HepG2 (cell line): ENCODE measurements around the gene CCL3. TPM values are rescaled to one million over a fixed set of nuclear protein-coding genes. Genes with fewer than 3 reads are reported as not detected.

ENCODE experiments used
- ATAC-seq: fragments of 200-7000 bp; cut with Tn5 transposase; 3 replicates; pipeline ENCODE4 v1.9.1; 2020; ENCODE audit warnings: mild to moderate bottlenecking, moderate library complexity
- BruUV-seq: library from RNA; stranded (reverse); fragments of 400-500 nt; replicated peaks from 2 replicates; lab custom pipeline; 2021; lab: Mats Ljungman, UMichigan
- CTCF ChIA-PET: fragments of 300-600 bp; formaldehyde crosslinking; extraction: SDS; loops from one replicate; lab custom pipeline; 2021; ENCODE audit warnings: low total read pairs, inconsistent platforms, low intra/inter-chr PET ratio; lab: Yijun Ruan, JAX
- POLR2A ChIA-PET: fragments of 350-600 bp; sonication (Branson Sonifier 250); formaldehyde crosslinking; loops from one replicate; lab custom pipeline; 2020; ENCODE audit warnings: antibody characterized with exemption, inconsistent platforms; lab: Yijun Ruan, JAX
- DNase-seq: peaks from one replicate; pipeline ENCODE4 v3.0.0-alpha.2; 2015; ENCODE audit warnings: low spot score
- FAIRE-seq: peaks from 3 replicates; lab custom pipeline; 2011; peaks lifted over from hg19 to GRCh38; lab: Jason Lieb, UNC
- H2AFZ ChIP-seq: one replicate; pipeline ENCODE4 v1.6.1; 2011; ENCODE audit warnings: low read length, inconsistent platforms
- H3K27ac ChIP-seq: fragments of 300-600 bp; 3 replicates; pipeline ENCODE4 v1.8.0; 2011; ENCODE audit warnings: mixed run types, mild to moderate bottlenecking, mixed read lengths, low read length, inconsistent platforms; ENCODE audit not compliant: insufficient read depth; ENCODE audit errors: extremely low read length
- H3K27me3 ChIP-seq, 2 experiments: fragments of 200-600 bp in 1 of 2; 2 replicates in 1 of 2; 3 replicates in 1 of 2; pipeline versions ENCODE4 v1.6.0 to v1.8.0; 2011; ENCODE audit warnings: low read length in 2 of 2, mild to moderate bottlenecking in 2 of 2, moderate library complexity in 2 of 2, inconsistent platforms in 1 of 2; ENCODE audit not compliant: insufficient read depth in 2 of 2, control insufficient read depth in 1 of 2
- H3K36me3 ChIP-seq, 2 experiments: fragments of 200-600 bp in 1 of 2; replicated peaks in 1 of 2; 2 replicates in 1 of 2; 3 replicates in 1 of 2; pipeline versions ENCODE4 v1.5.1 to v1.8.0; 2011; ENCODE audit warnings: low read length in 2 of 2, inconsistent platforms in 1 of 2; ENCODE audit not compliant: insufficient read depth in 2 of 2, control insufficient read depth in 1 of 2
- H3K4me1 ChIP-seq: 2 replicates; pipeline ENCODE4 v1.5.1; 2012; ENCODE audit warnings: low read length, inconsistent platforms; ENCODE audit not compliant: insufficient read depth
- H3K4me2 ChIP-seq: 2 replicates; pipeline ENCODE4 v1.6.0; 2011; ENCODE audit warnings: low read depth, low read length, inconsistent platforms
- H3K4me3 ChIP-seq, 3 experiments: fragments of 200-600 bp in 1 of 3; sonication (generic), shearing (Covaris generic) in 1 of 3; replicated peaks in 1 of 3; 2 replicates each; pipeline ENCODE4 v1.5.1; 2011 to 2016; ENCODE audit warnings: low read length in 3 of 3, inconsistent platforms in 2 of 3, low read depth in 2 of 3, mild to moderate bottlenecking in 2 of 3, control low read depth in 1 of 3, mixed read lengths in 1 of 3; ENCODE audit not compliant: insufficient read depth in 1 of 3
- H3K79me2 ChIP-seq: one replicate; pipeline ENCODE4 v1.6.1; 2011; ENCODE audit warnings: low read length, inconsistent platforms; ENCODE audit not compliant: insufficient read depth
- H3K9ac ChIP-seq: 2 replicates; pipeline ENCODE4 v1.6.0; 2011; ENCODE audit warnings: mild to moderate bottlenecking, low read depth, low read length, inconsistent platforms; ENCODE audit not compliant: insufficient read depth
- H3K9me3 ChIP-seq: 2 replicates; pipeline ENCODE4 v1.5.1; 2012; ENCODE audit warnings: mild to moderate bottlenecking, low read length
- H4K20me1 ChIP-seq: 2 replicates; pipeline ENCODE4 v1.6.0; 2011; ENCODE audit warnings: inconsistent platforms, mild to moderate bottlenecking, low read length, moderate library complexity; ENCODE audit not compliant: insufficient read depth
- ATF7-NPFF ChIP-seq: sonication (generic); formaldehyde crosslinking; IDR thresholded peaks from 2 replicates; pipeline ENCODE4 v1.8.1; 2023; ENCODE audit warnings: mild to moderate bottlenecking, low read depth, missing genetic modification reagents, moderate library complexity
- IKZF5 ChIP-seq: IDR thresholded peaks from 2 replicates; pipeline ENCODE4 v1.6.1; 2018; ENCODE audit warnings: missing genetic modification reagents, mild to moderate bottlenecking, missing compliant biosample characterization
- NRL ChIP-seq: sonication (generic); formaldehyde crosslinking; IDR thresholded peaks from 2 replicates; pipeline ENCODE4 v1.5.0; 2020; ENCODE audit warnings: missing genetic modification reagents, mild to moderate bottlenecking, moderate library complexity, borderline replicate concordance
- PCBP1 ChIP-seq: fragments of 200-400 bp; formaldehyde crosslinking; IDR thresholded peaks from 2 replicates; pipeline ENCODE4 v1.6.1; 2017; ENCODE audit warnings: mild to moderate bottlenecking, low read depth, low read length, borderline replicate concordance
- TIGD3 ChIP-seq: sonication (generic); formaldehyde crosslinking; IDR thresholded peaks from 2 replicates; pipeline ENCODE4 v1.5.1; 2020; ENCODE audit warnings: mild to moderate bottlenecking, missing genetic modification reagents, borderline replicate concordance
- TRAFD1 ChIP-seq: sonication (generic); formaldehyde crosslinking; IDR thresholded peaks from 2 replicates; pipeline ENCODE4 v1.5.1; 2020; ENCODE audit warnings: missing genetic modification reagents, mild to moderate bottlenecking, borderline replicate concordance
- ZNF12 ChIP-seq: sonication (generic); formaldehyde crosslinking; IDR thresholded peaks from 2 replicates; pipeline ENCODE4 v1.5.0; 2020; ENCODE audit warnings: missing genetic modification reagents
- ZNF615 ChIP-seq: sonication (generic); formaldehyde crosslinking; IDR thresholded peaks from 2 replicates; pipeline ENCODE4 v1.5.0; 2020; ENCODE audit warnings: mild to moderate bottlenecking, missing genetic modification reagents, borderline replicate concordance
- ZNF781 ChIP-seq: sonication (generic); formaldehyde crosslinking; IDR thresholded peaks from 2 replicates; pipeline ENCODE4 v1.5.1; 2020; ENCODE audit warnings: borderline replicate concordance, mild to moderate bottlenecking, missing genetic modification reagents; ENCODE audit errors: not compliant biosample characterization
- in situ Hi-C: cut with HindIII; loops from 2 replicates; pipeline ENCODE4 v1.10.0; 2017; ENCODE audit warnings: low pct_unique_long_range_greater_than_20kb; ENCODE audit not compliant: extremely low pct_ligation_motif_present
- intact Hi-C: fragments of 100-400 bp; cut with micrococcal nuclease; formaldehyde crosslinking; loops from one replicate; pipeline ENCODE4 v1.10.0; 2022; ENCODE audit not compliant: unreplicated experiment
- polyA plus RNA-seq, 8 experiments: library from polyadenylated mRNA; depleted of rRNA in 3 of 8; stranded (reverse) in 7 of 8; unstranded in 1 of 8; fragments of >200 nt; fragmentation: Illumina TruSeq in 4 of 8; extraction: Trizol in 4 of 8; gene quantifications; 2 replicates each; pipeline versions ENCODE4 v1.2.1 to v1.2.3, GENCODE V29; 2011 to 2016; ENCODE audit warnings: low read depth in 4 of 8, missing spikeins in 1 of 8, mixed read lengths in 1 of 8; ENCODE audit not compliant: insufficient read depth in 1 of 8
- total RNA-seq, 5 experiments: library from RNA; depleted of rRNA; stranded (reverse); fragments of >200 nt; fragmentation: Illumina TruSeq; extraction: Trizol; gene quantifications; 2 replicates each; pipeline ENCODE4 v1.2.3, GENCODE V29; 2016; ENCODE audit warnings: low read depth in 1 of 5

Gene CCL3
- total and polyA plus RNA-seq, 2 of the 13 experiments (the other 11 are each of a cell fraction or from before 2014, with no cell fraction given), result not detected

- Histone ChIP-seq H3K4me1 (no peaks in the 10 kb centered on the region), H3K4me3 (no peak overlapping the region), H4K20me1 (no peaks in the 10 kb centered on the region), H2AFZ (no peak overlapping the region), H3K9ac (no peak overlapping the region), H3K4me2 (no peak overlapping the region), H3K27me3 (no peaks in the 10 kb centered on the region), H3K27ac (no peak overlapping the region), H3K36me3 (no peaks in the 10 kb centered on the region), H3K79me2 (no peaks in the 10 kb centered on the region), H3K9me3 (no peaks in the 10 kb centered on the region)
- BruUV-seq, result no TSS peak
- TF ChIP-seq IKZF5 (CRISPR knock-in tag), result no peak
- no peak for TF ChIP-seq TIGD3
- no peak for TF ChIP-seq NRL
- no peak for TF ChIP-seq ATF7-NPFF (CRISPR knock-in tag)
- no peak for TF ChIP-seq TRAFD1
- TF ChIP-seq PCBP1, result no peak
- no peak for TF ChIP-seq ZNF615 (CRISPR knock-in tag)
- no peak for TF ChIP-seq ZNF781 (CRISPR knock-in tag)
- TF ChIP-seq ZNF12 (CRISPR knock-in tag), result no peak
- ChIA-PET CTCF (no interaction called here), POLR2A (no interaction called here)
- no peak for ATAC-seq
- no peak for FAIRE-seq
- no peak for DNase-seq
- intact Hi-C loops (no loop called here), in situ Hi-C loops (no loop called here)
Measured at GRCh38 chr17:36057911-36058310, 32.0 kb downstream of the CCL3 start.
